Hepatic stellate cell (primary cell): ENCODE results near the gene MYOG.

Experiments
- DNase-seq: peaks from one replicate; pipeline ENCODE4 v3.0.0; 2011; ENCODE audit warnings: low spot score

Gene MYOG

GRCh38 chr1:203085528-203086406 lies at the start of gene MYOG:
TSS of gene MYOG (minus strand) at chr1:203086012. CDS start at chr1:203085961, 51 bp downstream.
- DNase-seq, result no peak

- DNase-seq, result no peak
Observed at GRCh38 chr1:203133970-203134725, 48.3 kb upstream of the MYOG start.

GRCh38 chr1:203131548-203132200 lies 45.9 kb upstream of the MYOG start:
- no peak for DNase-seq

- no peak for DNase-seq
Observed at GRCh38 chr1:203130358-203130985, 44.7 kb upstream of the MYOG start.

GRCh38 chr1:203129501-203130231 lies 43.9 kb upstream of the MYOG start:
- DNase-seq, result no peak

GRCh38 chr1:203128716-203129500 lies 43.1 kb upstream of the MYOG start:
- no peak for DNase-seq

GRCh38 chr1:203128431-203128715 lies 42.6 kb upstream of the MYOG start:
- no peak for DNase-seq

GRCh38 chr1:203127666-203128430 lies 42.0 kb upstream of the MYOG start, which contains the start of gene ADORA1:
TSS of gene ADORA1 (plus strand) at chr1:203127726. CDS start at chr1:203128842, 1,116 bp downstream.
- peak; percentile 60 for DNase-seq

- DNase-seq, result no peak
Observed at GRCh38 chr1:203126866-203127665, 41.3 kb upstream of the MYOG start.

- DNase-seq, result peak; percentile 45
Observed at GRCh38 chr1:203126151-203126865, 40.5 kb upstream of the MYOG start.

GRCh38 chr1:203124546-203125317 lies 38.9 kb upstream of the MYOG start:
- no peak for DNase-seq

GRCh38 chr1:203124011-203124410 lies 38.2 kb upstream of the MYOG start:
- no peak for DNase-seq

GRCh38 chr1:203122159-203122558 lies 36.3 kb upstream of the MYOG start:
- DNase-seq, result no peak

GRCh38 chr1:203121186-203122015 lies 35.6 kb upstream of the MYOG start:
- no peak for DNase-seq

GRCh38 chr1:203120325-203121153 lies 34.7 kb upstream of the MYOG start:
- DNase-seq, result no peak
